Mesenchymal stem cell (in vitro differentiated cells and primary cell): ENCODE measurements around the gene PAX7.

Experiments used
- DNase-seq: peaks from one replicate; pipeline ENCODE4 v3.0.0-alpha.2; 2013
- H2AFZ ChIP-seq: one replicate; pipeline ENCODE4 v1.6.1; 2013; ENCODE audit warnings: low read depth, mild to moderate bottlenecking, control low read depth, inconsistent platforms, low read length, moderate library complexity
- H2AK5ac ChIP-seq: 2 replicates; pipeline ENCODE4 v1.6.1; 2013; ENCODE audit warnings: low read length, moderate library complexity, mild to moderate bottlenecking, inconsistent platforms; ENCODE audit not compliant: severe bottlenecking
- H2BK120ac ChIP-seq: one replicate; pipeline ENCODE4 v1.6.1; 2013; ENCODE audit warnings: low read depth, mild to moderate bottlenecking, inconsistent platforms, low read length, moderate library complexity
- H2BK12ac ChIP-seq, 2 experiments: one replicate each; pipeline ENCODE4 v1.6.1; 2013; ENCODE audit warnings: inconsistent platforms in 2 of 2, low read length in 2 of 2, mild to moderate bottlenecking in 2 of 2, moderate library complexity in 2 of 2, control low read depth in 1 of 2
- H2BK15ac ChIP-seq: one replicate; pipeline ENCODE4 v1.6.1; 2013; ENCODE audit warnings: mild to moderate bottlenecking, low read depth, inconsistent platforms; ENCODE audit not compliant: poor library complexity, severe bottlenecking
- H2BK5ac ChIP-seq: 2 replicates; pipeline ENCODE4 v1.6.1; 2013; ENCODE audit warnings: low read depth, mild to moderate bottlenecking, low read length, control low read depth, inconsistent platforms; ENCODE audit not compliant: poor library complexity, severe bottlenecking
- H3K14ac ChIP-seq, 2 experiments: one replicate each; pipeline ENCODE4 v1.6.1; 2013; ENCODE audit warnings: inconsistent platforms in 2 of 2, low read length in 2 of 2, control low read depth in 1 of 2, mild to moderate bottlenecking in 1 of 2, moderate library complexity in 1 of 2
- H3K18ac ChIP-seq, 2 experiments: one replicate each; pipeline ENCODE4 v1.6.1; 2013; ENCODE audit warnings: inconsistent platforms in 2 of 2, low read length in 2 of 2, control low read depth in 1 of 2, low read depth in 1 of 2, mild to moderate bottlenecking in 1 of 2
- H3K23ac ChIP-seq, 2 experiments: one replicate each; pipeline ENCODE4 v1.6.1; 2013; ENCODE audit warnings: inconsistent platforms in 2 of 2, low read length in 2 of 2, mild to moderate bottlenecking in 2 of 2, moderate library complexity in 2 of 2, control low read depth in 1 of 2
- H3K27ac ChIP-seq: 2 replicates; pipeline ENCODE4 v1.5.1; 2013; ENCODE audit warnings: mild to moderate bottlenecking, moderate library complexity, low read length, control low read depth, inconsistent platforms; ENCODE audit not compliant: poor library complexity, severe bottlenecking
- H3K27me3 ChIP-seq, 2 experiments: 2 replicates each; pipeline versions ENCODE4 v1.6.1 to v1.7.0; 2013; ENCODE audit warnings: low read length in 2 of 2, mild to moderate bottlenecking in 2 of 2, moderate library complexity in 2 of 2, control low read depth in 1 of 2, inconsistent platforms in 1 of 2; ENCODE audit not compliant: control insufficient read depth in 1 of 2, insufficient read depth in 1 of 2
- H3K36me3 ChIP-seq, 2 experiments: 2 replicates each; pipeline versions ENCODE4 v1.6.1 to v1.7.0; 2013; ENCODE audit warnings: low read length in 2 of 2, control low read depth in 1 of 2, inconsistent platforms in 1 of 2, low read depth in 1 of 2, mild to moderate bottlenecking in 1 of 2; ENCODE audit not compliant: insufficient read depth in 2 of 2, control insufficient read depth in 1 of 2
- H3K4ac ChIP-seq, 2 experiments: one replicate each; pipeline ENCODE4 v1.6.1; 2013; ENCODE audit warnings: inconsistent platforms in 2 of 2, low read length in 2 of 2, mild to moderate bottlenecking in 2 of 2, moderate library complexity in 2 of 2, control low read depth in 1 of 2, low read depth in 1 of 2
- H3K4me1 ChIP-seq: 2 replicates; pipeline ENCODE4 v1.6.1; 2013; ENCODE audit warnings: low read depth, low read length, control low read depth; ENCODE audit not compliant: control insufficient read depth, insufficient read depth
- H3K4me2 ChIP-seq: 2 replicates; pipeline ENCODE4 v1.6.1; 2013; ENCODE audit warnings: low read length, mild to moderate bottlenecking, inconsistent platforms; ENCODE audit not compliant: poor library complexity, severe bottlenecking
- H3K4me3 ChIP-seq, 2 experiments: 2 replicates each; pipeline versions ENCODE4 v1.5.1 to v1.7.0; 2013; ENCODE audit warnings: low read length in 2 of 2, mild to moderate bottlenecking in 2 of 2, control low read depth in 1 of 2, low read depth in 1 of 2; ENCODE audit not compliant: insufficient read depth in 1 of 2
- H3K79me1 ChIP-seq: replicated peaks from 2 replicates; pipeline ENCODE4 v1.6.1; 2013; ENCODE audit warnings: mild to moderate bottlenecking, control low read depth, low read length, inconsistent platforms; ENCODE audit not compliant: poor library complexity, severe bottlenecking
- H3K9ac ChIP-seq: 2 replicates; pipeline ENCODE4 v1.7.0; 2013; ENCODE audit warnings: mild to moderate bottlenecking, low read length, moderate library complexity
- H3K9me3 ChIP-seq: 2 replicates; pipeline ENCODE4 v1.7.0; 2013; ENCODE audit warnings: mild to moderate bottlenecking, low read length; ENCODE audit not compliant: control insufficient read depth
- H4K8ac ChIP-seq: one replicate; pipeline ENCODE4 v1.6.1; 2013; ENCODE audit warnings: inconsistent platforms, mild to moderate bottlenecking, low read length, moderate library complexity
- H4K91ac ChIP-seq: one replicate; pipeline ENCODE4 v1.6.1; 2013; ENCODE audit warnings: mild to moderate bottlenecking, low read length, inconsistent platforms
- WGBS: methylation state at CpG from one replicate; pipeline ENCODE4 v1.1.7; 2013; ENCODE audit warnings: mixed read lengths; 5-methylcytosine and 5-hydroxymethylcytosine counted together

Gene PAX7

DNA sequence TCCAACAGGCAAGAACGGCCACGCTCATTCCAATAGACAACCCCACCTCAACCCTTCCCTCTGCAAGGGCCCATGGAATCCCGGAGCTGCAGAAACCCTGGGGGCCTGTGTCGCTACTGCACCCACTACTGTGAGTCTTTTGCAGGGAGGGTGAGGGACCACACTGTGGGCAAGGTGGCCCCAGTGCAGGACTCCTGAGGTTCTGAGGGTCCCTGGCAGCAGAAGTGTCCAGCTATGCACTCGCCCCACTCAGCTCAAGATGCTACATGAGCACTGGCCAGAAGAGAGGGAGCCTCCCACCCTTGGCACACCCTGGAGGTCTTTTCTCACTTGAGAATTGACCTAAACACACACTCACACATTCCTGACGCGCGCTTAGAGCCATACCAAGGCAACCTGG lies 2.1 kb upstream of the PAX7 start:
- Histone ChIP-seq H2AK5ac (no peak overlapping the region), H4K91ac (no peak overlapping the region), H3K9me3 (no peaks in the 10 kb centered on the region), H3K4me1 (peaks cover 7% of the 10 kb centered on the region), H3K23ac (no peak overlapping the region), H2BK5ac (no peak overlapping the region), H3K9ac (no peak overlapping the region), H3K18ac (no peak overlapping the region), H2AFZ (no peak overlapping the region), H3K36me3 (no peaks in the 10 kb centered on the region), H3K27me3 (peaks cover 90 to 94% of the 10 kb centered on the region in 2 experiments), H2BK12ac (no peak overlapping the region), H2BK15ac (no peak overlapping the region), H4K8ac (no peak overlapping the region), H3K4me3 (no peak overlapping the region), H3K4ac (no peak overlapping the region), H2BK120ac (no peak overlapping the region), H3K4me2 (no peak overlapping the region), H3K14ac (no peak overlapping the region), H3K79me1 (no peaks in the 10 kb centered on the region), H3K27ac (no peak overlapping the region)
- no peak for DNase-seq
- 83% methylated on average over 6 of the region's 8 CpGs for WGBS

DNA sequence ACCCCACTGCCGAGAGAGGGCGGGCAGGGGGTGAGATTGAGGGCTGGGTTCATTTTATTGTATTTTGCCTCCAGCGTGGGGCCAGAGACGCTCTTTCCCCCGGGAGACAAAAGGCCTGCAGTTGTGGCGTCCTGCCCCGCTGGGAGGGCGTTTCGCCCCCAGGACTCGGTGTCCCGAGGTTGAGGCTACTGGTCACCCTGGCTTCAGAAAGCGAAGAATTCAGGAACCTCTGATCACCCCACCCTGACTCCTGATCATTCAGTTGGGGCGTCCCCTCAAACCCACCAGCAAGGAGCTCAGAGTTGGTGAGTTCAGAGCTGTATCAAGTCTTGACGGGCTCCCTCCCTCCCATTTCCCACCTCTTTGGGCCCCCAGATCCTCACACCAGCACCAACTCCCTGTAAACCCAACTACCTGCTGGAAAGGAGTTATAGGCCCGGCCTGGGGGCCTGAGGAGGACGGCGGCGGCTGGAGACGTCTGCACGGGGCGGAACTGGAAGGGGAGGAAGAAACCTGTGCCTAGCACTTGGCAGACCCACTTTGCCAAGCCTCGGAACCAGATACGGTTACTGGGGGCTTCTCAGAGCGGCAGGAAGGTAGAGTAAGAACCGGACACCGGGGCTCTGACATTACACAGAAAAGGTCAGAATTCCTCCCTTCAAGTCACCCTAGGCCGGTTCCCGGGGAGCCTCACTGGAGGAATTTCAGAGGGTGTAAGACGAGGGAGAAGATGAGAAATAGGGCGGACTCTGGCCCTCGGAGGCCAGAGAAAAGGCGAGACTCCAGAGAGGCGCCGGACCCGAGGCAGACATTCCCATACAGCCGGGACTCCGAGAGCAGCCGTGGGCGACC lies 761 bp upstream of the PAX7 start:
- H3K4me1 ChIP-seq = peaks cover 7% of the 10 kb centered on the region
- H3K79me1 ChIP-seq = no peaks in the 10 kb centered on the region
- no peak overlapping the region for H2AFZ ChIP-seq
- no peak overlapping the region for H3K4me3 ChIP-seq
- H4K8ac ChIP-seq = no peak overlapping the region
- H2BK120ac ChIP-seq = no peak overlapping the region
- no peak overlapping the region for H4K91ac ChIP-seq
- H3K18ac ChIP-seq = no peak overlapping the region
- H3K9me3 ChIP-seq = no peaks in the 10 kb centered on the region
- H2AK5ac ChIP-seq = no peak overlapping the region
- H3K27me3 ChIP-seq = peaks cover 90 to 97% of the 10 kb centered on the region in 2 experiments
- H2BK12ac ChIP-seq = no peak overlapping the region
- DNase-seq = no peak
- H2BK5ac ChIP-seq = no peak overlapping the region
- no peak overlapping the region for H2BK15ac ChIP-seq
- H3K9ac ChIP-seq = no peak overlapping the region
- no peak overlapping the region for H3K14ac ChIP-seq
- H3K4me2 ChIP-seq = no peak overlapping the region
- no peak overlapping the region for H3K23ac ChIP-seq
- no peak overlapping the region for H3K27ac ChIP-seq
- H3K36me3 ChIP-seq = no peaks in the 10 kb centered on the region
- WGBS = 2% methylated on average over 31 of the region's 39 CpGs
- H3K4ac ChIP-seq = no peak overlapping the region

DNA sequence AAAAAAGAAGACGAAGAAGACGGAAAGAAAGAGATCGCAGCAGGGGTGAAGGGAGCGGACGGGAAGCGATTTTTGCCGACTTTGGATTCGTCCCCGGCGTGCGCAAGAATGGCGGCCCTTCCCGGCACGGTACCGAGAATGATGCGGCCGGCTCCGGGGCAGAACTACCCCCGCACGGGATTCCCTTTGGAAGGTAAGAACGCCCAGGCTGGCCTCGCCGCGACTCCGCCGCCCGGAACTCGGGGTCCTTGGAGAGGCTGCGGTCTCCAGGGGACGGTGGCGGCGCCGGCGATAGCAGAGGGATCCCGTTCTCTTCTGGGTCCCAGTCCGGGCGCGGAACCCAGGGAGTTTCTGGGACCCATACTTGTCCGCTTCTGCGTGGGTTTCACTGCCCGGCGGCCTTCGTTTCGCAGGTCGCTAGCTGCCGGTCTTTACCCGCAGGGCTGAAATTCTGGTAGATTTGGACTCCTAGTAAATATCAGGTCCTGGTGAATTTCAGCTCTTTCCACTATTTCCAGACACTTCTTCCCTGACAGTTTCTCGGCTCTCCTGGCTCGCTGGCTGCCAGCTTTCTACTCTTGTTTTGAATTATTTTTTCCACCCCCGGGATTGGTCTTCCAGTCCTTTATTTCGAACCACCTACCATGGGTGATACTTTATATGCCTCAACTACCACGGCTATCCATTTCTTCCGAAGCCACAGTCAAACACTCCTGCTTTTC lies 1.0 kb downstream of the PAX7 start:
- H2AK5ac ChIP-seq = no peak overlapping the region
- H3K9ac ChIP-seq = no peak overlapping the region
- H3K4me3 ChIP-seq = no peak overlapping the region
- no peak overlapping the region for H2BK12ac ChIP-seq
- no peak overlapping the region for H2BK120ac ChIP-seq
- H3K9me3 ChIP-seq = no peaks in the 10 kb centered on the region
- no peaks in the 10 kb centered on the region for H3K79me1 ChIP-seq
- H3K36me3 ChIP-seq = no peaks in the 10 kb centered on the region
- H3K18ac ChIP-seq = no peak overlapping the region
- DNase-seq = no peak
- 2% methylated on average over 50 of the region's 53 CpGs for WGBS
- H3K4ac ChIP-seq = no peak overlapping the region
- H3K23ac ChIP-seq = no peak overlapping the region
- no peak overlapping the region for H3K14ac ChIP-seq
- no peak overlapping the region for H3K4me2 ChIP-seq
- H3K27ac ChIP-seq = no peak overlapping the region
- H3K27me3 ChIP-seq = peaks cover 91 to 98% of the 10 kb centered on the region in 2 experiments
- H2BK5ac ChIP-seq = no peak overlapping the region
- no peak overlapping the region for H4K91ac ChIP-seq
- no peak overlapping the region for H2AFZ ChIP-seq
- H4K8ac ChIP-seq = no peak overlapping the region
- H2BK15ac ChIP-seq = no peak overlapping the region
- H3K4me1 ChIP-seq = peaks cover 11% of the 10 kb centered on the region

DNA sequence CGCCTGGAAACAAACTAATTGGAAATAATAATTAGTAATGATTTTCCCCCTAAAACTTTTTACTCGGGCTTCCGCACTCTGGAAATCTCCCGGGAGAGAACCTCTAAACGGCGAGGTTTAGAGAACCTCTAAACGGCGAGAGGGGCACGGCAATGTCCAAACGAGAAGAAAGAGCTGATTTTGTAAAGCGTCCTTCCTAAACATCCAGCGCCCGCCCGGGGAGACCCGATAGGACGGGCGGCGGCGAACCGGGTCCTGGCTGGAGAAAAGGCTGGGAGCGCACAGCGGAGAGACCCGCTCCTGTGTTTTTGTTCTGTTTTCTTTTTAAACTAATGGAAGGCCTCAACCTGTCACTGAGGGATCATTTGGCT lies 1.6 kb downstream of the PAX7 start:
- H3K9me3 ChIP-seq = no peaks in the 10 kb centered on the region
- no peak overlapping the region for H2BK15ac ChIP-seq
- no peaks in the 10 kb centered on the region for H3K79me1 ChIP-seq
- H2BK120ac ChIP-seq = no peak overlapping the region
- peaks cover 11% of the 10 kb centered on the region for H3K4me1 ChIP-seq
- H3K9ac ChIP-seq = no peak overlapping the region
- DNase-seq = no peak
- WGBS = 1% methylated on average over 22 of the region's 23 CpGs
- H2AK5ac ChIP-seq = no peak overlapping the region
- H3K23ac ChIP-seq = no peak overlapping the region
- no peaks in the 10 kb centered on the region for H3K36me3 ChIP-seq
- H4K91ac ChIP-seq = no peak overlapping the region
- no peak overlapping the region for H2BK12ac ChIP-seq
- H3K27me3 ChIP-seq = peaks cover 94 to 98% of the 10 kb centered on the region in 2 experiments
- no peak overlapping the region for H3K14ac ChIP-seq
- H2BK5ac ChIP-seq = no peak overlapping the region
- no peak overlapping the region for H3K4ac ChIP-seq
- H3K4me3 ChIP-seq = no peak overlapping the region
- no peak overlapping the region for H3K18ac ChIP-seq
- H3K4me2 ChIP-seq = no peak overlapping the region
- no peak overlapping the region for H4K8ac ChIP-seq
- H2AFZ ChIP-seq = no peak overlapping the region
- no peak overlapping the region for H3K27ac ChIP-seq
